ENCODE measurements around the gene LMF2.

DNA sequence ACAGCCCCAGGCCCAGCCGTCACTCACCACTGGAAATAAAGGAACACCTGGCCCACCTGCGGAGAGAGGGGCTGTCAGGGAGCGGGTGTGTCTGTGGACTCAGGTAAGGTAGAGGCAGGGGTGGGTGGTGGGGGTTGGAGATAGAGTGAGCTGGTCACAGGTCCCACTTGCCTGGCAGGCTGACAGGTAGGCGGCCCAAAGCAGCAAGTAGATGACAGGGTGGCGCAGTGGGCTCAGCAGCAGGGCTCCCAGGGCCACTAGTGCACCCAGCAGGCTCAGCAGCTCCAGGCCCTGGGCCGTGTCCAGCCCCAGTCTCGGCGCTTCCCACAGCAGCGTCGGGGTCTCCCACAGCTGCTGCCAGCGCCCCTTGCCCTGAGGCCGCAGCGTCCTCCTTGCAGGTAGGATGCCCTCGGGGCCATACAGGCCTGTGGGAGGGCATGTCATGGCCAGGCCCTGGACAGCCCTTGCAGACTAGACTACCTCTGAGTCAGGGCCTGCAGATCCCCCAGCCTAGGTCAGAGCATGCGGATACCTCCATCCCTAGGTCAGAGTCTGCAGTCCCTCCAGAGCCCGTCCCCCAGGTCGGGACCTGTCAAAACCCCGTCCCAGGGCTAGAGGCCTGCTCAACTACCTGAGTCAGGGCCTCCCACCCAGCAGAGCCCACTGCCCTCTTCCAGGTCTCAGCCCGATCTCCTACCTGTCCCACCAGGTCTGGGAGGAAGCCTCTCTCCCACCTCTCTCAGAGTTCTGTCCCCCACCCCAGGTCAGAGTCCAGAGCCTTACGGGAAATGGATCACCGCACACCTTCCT, 686 bp downstream of the LMF2 start:
- no peak for TF ChIP-seq GATA2 (IDR thresholded peaks at IDR 0.05; ENCODE audit: low read depth, low read length)
- TF ChIP-seq GATA3 (IDR thresholded peaks at IDR 0.05; ENCODE audit: low read depth, low read length), result no peak
